Measurements from ENCODE around the gene NBEAL2. TPM values are rescaled to one million over a fixed set of nuclear protein-coding genes. Genes with fewer than 3 reads are reported as not detected.

Gene NBEAL2
- total and polyA plus RNA-seq, 2 of the 8 experiments (the other 6 are each of a cell fraction or from before 2014, with no cell fraction given): 27.3 to 46.9 TPM

- no peak overlapping the region for H3K4me3 ChIP-seq (ENCODE audit: extremely low read depth in 1 of 4, insufficient read depth in 2 of 4, low read depth in 3 of 4, low read length in 4 of 4)
- H3K23me2 ChIP-seq (ENCODE audit: low read depth, low read length): peaks cover 3% of the 10 kb centered on the region; the same call in 1 of the 2 replicates
- FAIRE-seq (no peak), DNase-seq (ENCODE audit: low read depth in 1 of 2, low spot score in 2 of 2) (no peak)
- H3K56ac ChIP-seq (replicated peaks; ENCODE audit: insufficient read length, low read depth, low read length): no peak overlapping the region
- H3K23ac ChIP-seq (ENCODE audit: insufficient read length): no peak overlapping the region
- H3K9ac ChIP-seq (replicated peaks in 1 of 4; ENCODE audit: extremely low read depth in 1 of 4, low read depth in 3 of 4, low read length in 3 of 4): no peak overlapping the region
- no peak overlapping the region for H4K5ac ChIP-seq (ENCODE audit: insufficient read length, low read depth, low read length)
- H3K4ac ChIP-seq (replicated peaks; ENCODE audit: insufficient read length, low read depth, low read length): no peak overlapping the region
- no peaks in the 10 kb centered on the region for H3K9me3 ChIP-seq (ENCODE audit: insufficient read depth in 2 of 2, low read depth in 1 of 2, low read length in 1 of 2)
- peaks cover 0 to 7% (median 4%) of the 10 kb centered on the region in 4 experiments; a peak in 4 of 8 replicates for H3K36me3 ChIP-seq (ENCODE audit: control insufficient read depth in 2 of 4, insufficient read depth in 4 of 4, low read length in 3 of 4)
- no peaks in the 10 kb centered on the region; the same call in 1 of the 2 replicates for H3K79me1 ChIP-seq (ENCODE audit: low read depth, low read length)
- no peak overlapping the region for H4K8ac ChIP-seq (ENCODE audit: extremely low read depth, insufficient read depth, low read length)
- H3K18ac ChIP-seq (ENCODE audit: extremely low read depth, low read length): no peak overlapping the region
- H3K79me2 ChIP-seq (ENCODE audit: control insufficient read depth in 1 of 2, insufficient read depth in 2 of 2, low read length in 2 of 2): no peaks in the 10 kb centered on the region
- H2AFZ ChIP-seq (ENCODE audit: low read length): no peak overlapping the region
- H2BK15ac ChIP-seq (ENCODE audit: low read length): no peak overlapping the region
- H2BK120ac ChIP-seq (replicated peaks; ENCODE audit: low read depth, low read length): no peak overlapping the region
- no peak overlapping the region for H3K27ac ChIP-seq (ENCODE audit: low read depth, low read length)
- no peak overlapping the region for H2BK5ac ChIP-seq (ENCODE audit: low read depth, low read length)
- H2BK12ac ChIP-seq (ENCODE audit: low read depth, low read length): no peak overlapping the region
- no peak for TF ChIP-seq JUN (IDR thresholded peaks at IDR 0.05; ENCODE audit: low read depth, low read length)
- TF ChIP-seq HDAC6 (IDR thresholded peaks at IDR 0.05; ENCODE audit: low read depth, low read length): no peak
- TF ChIP-seq GTF2F1 (IDR thresholded peaks at IDR 0.05; ENCODE audit: borderline replicate concordance, low read depth, low read length): no peak
- TF ChIP-seq YY1 (IDR thresholded peaks at IDR 0.05; ENCODE audit: low read depth, low read length): no peak
- TF ChIP-seq FOSL1 (IDR thresholded peaks at IDR 0.05; ENCODE audit: insufficient read depth, low read depth, low read length): no peak
- TF ChIP-seq JUND (IDR thresholded peaks at IDR 0.05; ENCODE audit: low read length): no peak
- TF ChIP-seq E2F6 (IDR thresholded peaks at IDR 0.05): no peak
- TF ChIP-seq BCL11A (IDR thresholded peaks at IDR 0.05; ENCODE audit: low read depth in 2 of 2, low read length in 2 of 2): no peak
- no peak overlapping the region for H3K14ac ChIP-seq (ENCODE audit: insufficient read length)
- H2AK5ac ChIP-seq (ENCODE audit: low read depth, low read length): no peak overlapping the region
- H4K91ac ChIP-seq (replicated peaks; ENCODE audit: insufficient read length, low read length): no peak overlapping the region
- POLR2A ChIA-PET (ENCODE audit: partially characterized antibody): interaction anchor here (0.8 kb wide), 1 partner anchor 13 kb away, joined by 3 read pairs; no protein-coding TSS in a partner anchor
- H3K4me2 ChIP-seq (ENCODE audit: insufficient read depth in 1 of 2, low read depth in 2 of 2, low read length in 2 of 2): no peak overlapping the region
- H3K27me3 ChIP-seq (replicated peaks in 1 of 4; ENCODE audit: control insufficient read depth in 3 of 4, extremely low read depth in 1 of 4, insufficient read depth in 3 of 4, low read length in 3 of 4): no peaks in the 10 kb centered on the region
- H4K20me1 ChIP-seq (replicated peaks in 1 of 2; ENCODE audit: control insufficient read depth in 1 of 2, insufficient read depth in 2 of 2, low read length in 2 of 2): no peaks in the 10 kb centered on the region
- H2BK20ac ChIP-seq (ENCODE audit: low read length): no peak overlapping the region
- WGBS, 2 experiments (ENCODE audit: extremely low coverage in 1 of 2, insufficient coverage in 1 of 2, insufficient read length in 1 of 2, insufficient replicate concordance in 2 of 2, low coverage in 1 of 2, low lambda C conversion rate in 2 of 2, missing lambda C conversion rate in 1 of 2): 91% methylated on average over 6 of the region's 6 CpGs; no CpG with 5 or more reads in 1 of the 2 experiments
- CTCF ChIA-PET (ENCODE audit: partially characterized antibody): interaction anchor here (1.0 to 2.0 kb wide), 2 partner anchors 27 to 76 kb away, joined by 4 to 5 read pairs; no protein-coding TSS in a partner anchor
- peaks cover 2 to 9% (median 5%) of the 10 kb centered on the region in 4 experiments; a peak in 6 of 7 replicates for H3K4me1 ChIP-seq (replicated peaks in 1 of 4; ENCODE audit: control insufficient read depth in 3 of 4, insufficient read depth in 4 of 4, low read length in 3 of 4)
These were observed 31.9 kb downstream of the NBEAL2 start for GRCh38 chr3:47011371-47011770.
